Vagina (tissue), 2 donors: ENCODE results near the gene UCP3. TPM values are rescaled to one million over a fixed set of nuclear protein-coding genes. Genes with fewer than 3 reads are reported as not detected.

Experiments used
- DNase-seq, 2 donors: peaks; one replicate each; pipeline ENCODE4 v3.0.0-alpha.2; 2017; ENCODE audit errors: extremely low spot score in 2 of 2
- H3K27ac ChIP-seq: fragments of 200-600 bp; sonication (generic); one replicate; pipeline ENCODE4 v1.5.1; 2019
- H3K27me3 ChIP-seq: fragments of 200-600 bp; sonication (generic); one replicate; pipeline ENCODE4 v1.5.1; 2019
- H3K36me3 ChIP-seq, 2 donors: fragments of 200-600 bp; sonication (generic); one replicate each; pipeline ENCODE4 v1.5.1; 2017 to 2019
- H3K4me1 ChIP-seq: fragments of 200-600 bp; sonication (generic); one replicate; pipeline ENCODE4 v1.5.1; 2019
- H3K4me3 ChIP-seq, 2 donors: fragments of 200-600 bp; sonication (generic); 1 replicate in 1 of 2; 2 replicates in 1 of 2; pipeline ENCODE4 v1.5.1; 2016 to 2019
- H3K9me3 ChIP-seq: fragments of 200-600 bp; sonication (generic); one replicate; pipeline ENCODE4 v1.5.1; 2019
- POLR2A ChIP-seq, 2 donors: fragments of 450-650 bp; IDR thresholded peaks; one replicate each; pipeline ENCODE4 v1.6.1; 2017; ENCODE audit warnings: antibody characterized with exemption in 2 of 2, mild to moderate bottlenecking in 2 of 2, moderate library complexity in 2 of 2
- POLR2AphosphoS5 ChIP-seq, 2 donors: sonication (generic); formaldehyde crosslinking; IDR thresholded peaks; one replicate each; pipeline ENCODE4 v1.9.0; 2017; ENCODE audit warnings: antibody characterized with exemption in 2 of 2, mild to moderate bottlenecking in 2 of 2, low read depth in 1 of 2; ENCODE audit not compliant: insufficient read depth in 1 of 2
- intact Hi-C: fragments of 100-400 bp; cut with DNase I; formaldehyde crosslinking; loops from one replicate; pipeline ENCODE4 v1.15.1; 2023
- total RNA-seq: library from RNA; depleted of rRNA; stranded (reverse); fragments of >200 nt; gene quantifications from one replicate; pipeline ENCODE4 v1.2.3, GENCODE V29; 2016
- TF ChIP-seq, protein P1 (sequence below), 3 experiments: fragments of 450-650 bp in 2 of 3; fragments of 200-600 bp in 1 of 3; sonication (generic) in 1 of 3; IDR thresholded peaks; one replicate each; pipeline ENCODE4 v1.5.1; 2017 to 2019; ENCODE audit warnings: antibody characterized with exemption in 3 of 3, mild to moderate bottlenecking in 2 of 3, moderate library complexity in 2 of 3

Gene UCP3
- total RNA-seq, 1 donor from 2014 or later, result 1.2 TPM

DNA sequence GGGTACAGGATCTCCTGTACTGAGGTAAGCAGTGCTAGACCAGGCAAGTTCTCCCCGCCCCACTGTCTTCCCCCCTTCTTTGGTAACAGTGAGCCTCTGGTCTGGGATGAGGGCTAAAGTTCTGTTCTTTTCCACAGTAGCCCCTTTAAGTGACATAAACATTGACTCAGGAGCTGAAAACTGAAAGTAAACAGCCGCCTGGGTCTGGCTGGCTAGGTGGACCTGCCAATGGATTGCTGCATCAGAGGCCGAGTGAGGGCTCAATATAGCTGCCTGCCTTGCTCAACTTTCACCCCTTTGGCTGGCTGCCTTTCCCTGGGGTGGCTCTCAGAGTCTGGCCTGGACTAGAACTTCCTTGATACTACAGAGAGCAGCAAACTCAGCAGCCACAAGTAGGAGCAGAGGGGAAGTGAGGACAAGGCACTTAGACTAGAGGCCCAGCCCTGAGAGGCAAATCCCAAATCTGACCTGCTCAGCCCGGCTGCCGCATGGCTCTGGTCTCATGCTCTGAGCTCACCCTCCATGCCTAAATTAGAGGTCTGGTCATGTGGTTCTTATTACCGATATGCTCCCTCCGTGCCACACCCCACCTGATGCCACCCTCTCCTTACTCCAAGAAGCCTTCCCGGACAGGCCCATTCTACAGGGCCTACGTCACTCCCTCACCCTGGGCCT is 9.6 kb upstream of the UCP3 start:
- H3K4me1 ChIP-seq, result peaks cover 14% of the 10 kb centered on the region
- H3K4me3 ChIP-seq, result no peak overlapping the region
- H3K27me3 ChIP-seq, result no peaks in the 10 kb centered on the region
- H3K9me3 ChIP-seq, result no peaks in the 10 kb centered on the region
- H3K36me3 ChIP-seq, result no peaks in the 10 kb centered on the region
- DNase-seq, result peak in 1 of 2 donors; percentile 96
- TF ChIP-seq POLR2AphosphoS5 (IDR thresholded peaks at IDR 0.05; ENCODE audit: insufficient read depth in 1 of 2, low read depth in 1 of 2) (peak; percentile 45 to 58), POLR2A (IDR thresholded peaks at IDR 0.05) (no peak)
- intact Hi-C loops, result no loop called here
- peak overlapping the region; percentile 42 for H3K27ac ChIP-seq

DNA sequence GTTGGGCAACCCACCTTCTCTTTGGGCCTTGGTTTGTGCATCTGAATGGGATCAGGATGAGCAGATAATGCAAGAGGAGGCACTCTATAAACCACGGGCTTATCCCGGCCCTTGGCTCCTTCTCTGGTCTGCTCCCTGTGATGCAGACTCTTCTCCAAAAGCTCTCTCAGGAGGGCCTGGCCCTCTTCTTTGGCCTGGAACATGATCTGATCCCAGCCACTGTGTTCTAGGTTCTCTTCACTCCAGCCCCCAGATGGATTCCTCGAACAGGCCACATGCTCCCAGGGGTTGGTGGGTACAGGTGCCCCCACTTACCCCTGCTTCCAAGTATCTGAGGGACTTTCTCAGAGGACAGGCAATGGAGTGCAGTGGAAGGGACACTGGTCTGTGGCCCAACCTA is 8.7 kb upstream of the UCP3 start:
- Histone ChIP-seq H3K27me3 (no peaks in the 10 kb centered on the region), H3K4me1 (peaks cover 14% of the 10 kb centered on the region), H3K9me3 (no peaks in the 10 kb centered on the region), H3K4me3 (no peak overlapping the region), H3K27ac (peak overlapping the region; percentile 42), H3K36me3 (no peaks in the 10 kb centered on the region)
- intact Hi-C loops, result no loop called here
- no peak for DNase-seq
- no peak for TF ChIP-seq POLR2AphosphoS5 (IDR thresholded peaks at IDR 0.05; ENCODE audit: insufficient read depth in 1 of 2, low read depth in 1 of 2)
- TF ChIP-seq, protein P1, sequence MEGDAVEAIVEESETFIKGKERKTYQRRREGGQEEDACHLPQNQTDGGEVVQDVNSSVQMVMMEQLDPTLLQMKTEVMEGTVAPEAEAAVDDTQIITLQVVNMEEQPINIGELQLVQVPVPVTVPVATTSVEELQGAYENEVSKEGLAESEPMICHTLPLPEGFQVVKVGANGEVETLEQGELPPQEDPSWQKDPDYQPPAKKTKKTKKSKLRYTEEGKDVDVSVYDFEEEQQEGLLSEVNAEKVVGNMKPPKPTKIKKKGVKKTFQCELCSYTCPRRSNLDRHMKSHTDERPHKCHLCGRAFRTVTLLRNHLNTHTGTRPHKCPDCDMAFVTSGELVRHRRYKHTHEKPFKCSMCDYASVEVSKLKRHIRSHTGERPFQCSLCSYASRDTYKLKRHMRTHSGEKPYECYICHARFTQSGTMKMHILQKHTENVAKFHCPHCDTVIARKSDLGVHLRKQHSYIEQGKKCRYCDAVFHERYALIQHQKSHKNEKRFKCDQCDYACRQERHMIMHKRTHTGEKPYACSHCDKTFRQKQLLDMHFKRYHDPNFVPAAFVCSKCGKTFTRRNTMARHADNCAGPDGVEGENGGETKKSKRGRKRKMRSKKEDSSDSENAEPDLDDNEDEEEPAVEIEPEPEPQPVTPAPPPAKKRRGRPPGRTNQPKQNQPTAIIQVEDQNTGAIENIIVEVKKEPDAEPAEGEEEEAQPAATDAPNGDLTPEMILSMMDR (IDR thresholded peaks at IDR 0.05), result no peak

DNA sequence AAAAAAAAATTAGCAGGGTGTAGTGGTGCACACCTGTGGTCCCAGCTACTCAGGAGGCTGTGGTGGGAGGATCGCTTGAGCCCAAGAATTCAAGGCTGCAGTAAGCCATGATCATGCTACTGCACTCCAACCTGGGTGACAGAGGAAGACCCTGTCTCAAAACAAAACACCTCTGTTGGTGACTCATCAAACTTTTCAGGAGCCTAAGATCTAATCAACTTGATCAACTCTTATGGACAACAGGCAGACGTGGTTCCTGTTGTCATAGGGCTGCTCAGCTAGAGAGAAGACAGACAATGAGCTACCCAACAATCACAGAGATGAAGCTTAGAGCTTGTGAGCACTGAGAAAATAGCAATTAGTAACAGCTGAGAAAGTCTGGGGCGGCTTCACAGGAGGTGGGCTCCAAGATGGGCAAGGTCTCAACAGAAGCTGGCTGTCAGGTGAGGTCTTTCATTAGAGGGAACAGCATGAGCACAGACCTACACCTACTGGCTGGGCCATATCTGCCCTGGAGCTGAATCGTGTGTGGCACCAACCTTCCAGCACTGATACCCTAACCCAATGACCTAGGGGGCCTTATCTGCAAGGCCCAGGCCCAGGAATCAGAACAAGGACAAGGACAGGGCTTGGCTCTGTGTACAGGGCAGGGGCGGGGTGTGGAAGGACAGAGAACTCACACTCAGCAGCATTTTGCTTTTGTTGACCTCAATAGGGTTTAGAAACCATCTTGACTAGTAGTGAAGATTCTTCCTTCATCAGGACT is 7.2 kb upstream of the UCP3 start:
- H3K36me3 ChIP-seq, result no peaks in the 10 kb centered on the region
- intact Hi-C loops, result no loop called here
- TF ChIP-seq POLR2AphosphoS5 (IDR thresholded peaks at IDR 0.05; ENCODE audit: insufficient read depth in 1 of 2, low read depth in 1 of 2) (no peak), POLR2A (IDR thresholded peaks at IDR 0.05) (no peak)
- TF ChIP-seq, protein P1 (IDR thresholded peaks at IDR 0.05), result no peak
- H3K27me3 ChIP-seq, result no peaks in the 10 kb centered on the region
- H3K4me1 ChIP-seq, result peaks cover 14% of the 10 kb centered on the region
- DNase-seq, result no peak
- H3K4me3 ChIP-seq, result no peak overlapping the region
- H3K27ac ChIP-seq, result no peak overlapping the region
- no peaks in the 10 kb centered on the region for H3K9me3 ChIP-seq

DNA sequence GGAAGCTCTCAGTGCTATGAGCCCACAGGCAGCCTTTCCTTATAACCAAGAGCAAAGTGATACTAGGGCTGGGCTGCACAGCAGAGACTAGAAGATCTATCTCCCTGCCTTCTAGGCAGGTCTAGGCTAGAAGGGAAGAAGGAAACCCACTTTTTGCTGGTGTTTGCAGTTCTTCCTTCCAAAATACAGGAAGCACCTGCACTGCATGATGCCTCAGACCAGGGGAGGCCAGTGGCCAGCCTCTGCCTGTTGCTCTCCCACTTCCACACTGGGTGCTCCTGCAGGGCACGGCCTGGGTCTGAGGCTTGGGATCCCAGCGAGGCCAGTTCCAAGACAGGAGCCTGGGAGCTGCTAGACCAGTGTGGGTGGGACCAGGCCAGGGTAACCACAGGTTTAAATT is 6.0 kb upstream of the UCP3 start:
- no peak overlapping the region for H3K27ac ChIP-seq
- no peaks in the 10 kb centered on the region for H3K36me3 ChIP-seq
- H3K4me3 ChIP-seq, result no peak overlapping the region
- no peaks in the 10 kb centered on the region for H3K27me3 ChIP-seq
- DNase-seq, result no peak
- TF ChIP-seq POLR2A (IDR thresholded peaks at IDR 0.05) (no peak), POLR2AphosphoS5 (IDR thresholded peaks at IDR 0.05; ENCODE audit: insufficient read depth in 1 of 2, low read depth in 1 of 2) (no peak)
- TF ChIP-seq, protein P1 (IDR thresholded peaks at IDR 0.05), result no peak
- H3K4me1 ChIP-seq, result peaks cover 14% of the 10 kb centered on the region
- intact Hi-C loops, result no loop called here
- H3K9me3 ChIP-seq, result no peaks in the 10 kb centered on the region

DNA sequence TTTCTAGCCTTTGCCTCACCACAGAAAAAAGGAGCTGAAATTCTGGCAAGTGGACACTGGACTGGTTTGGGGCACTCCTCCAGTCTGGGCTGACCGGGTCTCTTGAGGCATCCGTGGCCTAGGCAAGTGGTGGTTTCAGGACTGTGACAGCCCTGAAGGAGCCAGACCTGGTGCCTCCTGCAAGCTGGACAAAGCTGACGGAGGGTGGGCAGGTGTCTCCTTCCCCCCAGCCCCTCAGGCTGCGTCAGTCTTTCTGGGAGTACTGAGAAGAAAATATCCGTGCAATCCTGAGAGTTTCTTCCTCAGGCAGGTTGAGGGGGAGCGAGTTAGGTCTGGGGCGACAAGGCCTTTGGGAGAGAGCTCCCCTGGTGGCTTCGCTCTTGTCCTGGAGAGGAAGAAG is 4.3 kb upstream of the UCP3 start:
- no peaks in the 10 kb centered on the region for H3K9me3 ChIP-seq
- H3K4me1 ChIP-seq, result peaks cover under 1% of the 10 kb centered on the region
- no peaks in the 10 kb centered on the region for H3K36me3 ChIP-seq
- intact Hi-C loops, result no loop called here
- H3K4me3 ChIP-seq, result no peak overlapping the region
- no peak overlapping the region for H3K27ac ChIP-seq
- no peaks in the 10 kb centered on the region for H3K27me3 ChIP-seq
- TF ChIP-seq, protein P1 (IDR thresholded peaks at IDR 0.05), result no peak
- no peak for DNase-seq
